Skeletal muscle cell (primary cell): ENCODE data around the gene CLCN5.

Experiments
- DNase-seq: peaks from one replicate; pipeline ENCODE4 v3.0.0-alpha.2; 2010; ENCODE audit warnings: low read depth
- H3K4me3 ChIP-seq: 2 replicates; pipeline ENCODE4 v1.5.1; 2011; ENCODE audit warnings: low read depth, mild to moderate bottlenecking, control low read depth, low read length, moderate library complexity

CLCN5 gene

DNA sequence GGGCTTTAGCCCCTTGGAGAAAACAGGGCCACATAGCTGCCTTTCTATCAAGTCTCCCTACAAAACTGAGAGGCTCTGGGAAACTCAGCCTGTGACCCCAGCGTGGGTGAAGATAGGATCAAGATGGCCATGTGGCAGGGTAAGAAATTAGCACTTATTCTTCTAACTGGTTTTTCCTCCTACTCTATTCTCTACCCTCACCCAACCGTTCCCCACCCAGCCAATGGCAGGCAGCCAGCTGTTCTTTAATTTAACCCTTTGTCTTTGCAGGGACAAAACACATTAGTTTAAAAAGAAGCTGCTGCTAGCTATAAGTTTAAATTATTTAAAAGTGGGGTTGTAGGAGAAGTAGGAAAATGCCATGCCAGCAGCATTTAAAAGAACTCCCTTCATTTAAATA lies 2.8 kb downstream of the CLCN5 start:
- DNase-seq: no peak
- H3K4me3 ChIP-seq: no peak overlapping the region

DNA sequence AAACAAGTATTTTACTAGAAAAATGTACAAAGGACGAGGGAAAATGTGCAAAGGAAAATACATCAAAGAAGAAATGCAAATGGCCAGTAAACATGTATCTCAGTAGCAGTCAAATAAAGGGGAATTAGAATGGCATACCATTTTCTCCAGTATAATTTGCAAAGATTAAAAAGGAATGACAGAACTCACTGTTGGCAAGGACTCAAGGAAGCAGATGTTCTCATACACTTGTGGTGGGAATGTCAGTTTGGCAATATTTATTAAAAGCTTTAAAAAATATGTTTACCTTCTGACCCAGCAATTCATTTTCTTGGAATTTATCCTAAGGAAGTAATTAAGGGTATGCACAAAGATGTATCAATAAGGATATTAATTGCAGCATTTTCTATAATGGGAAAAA lies 7.6 kb downstream of the CLCN5 start:
- no peak for DNase-seq

DNA sequence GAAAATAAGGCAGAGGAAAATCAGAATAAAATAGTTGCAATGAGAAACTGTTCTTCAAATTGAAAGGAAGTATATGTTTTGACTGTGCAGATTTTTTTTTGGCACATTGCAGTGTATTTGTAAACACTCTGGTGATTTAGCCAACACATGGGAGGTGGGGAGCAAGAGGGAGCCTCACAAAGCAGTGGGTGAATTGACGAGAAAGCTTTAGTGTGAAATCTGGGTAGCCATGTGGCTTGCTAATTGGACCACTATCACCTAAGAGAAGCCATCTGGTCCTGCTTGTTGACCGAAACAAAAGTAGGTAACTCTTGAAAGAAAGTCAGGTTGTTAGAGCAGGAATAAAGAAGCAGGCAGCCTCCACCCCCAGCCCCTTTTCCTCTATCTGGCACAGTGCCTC lies 10.4 kb downstream of the CLCN5 start:
- no peak for DNase-seq
- H3K4me3 ChIP-seq: no peak overlapping the region

More for the DNA sequence above, 7.6 kb downstream of the CLCN5 start:
- H3K4me3 ChIP-seq: no peak overlapping the region

DNA sequence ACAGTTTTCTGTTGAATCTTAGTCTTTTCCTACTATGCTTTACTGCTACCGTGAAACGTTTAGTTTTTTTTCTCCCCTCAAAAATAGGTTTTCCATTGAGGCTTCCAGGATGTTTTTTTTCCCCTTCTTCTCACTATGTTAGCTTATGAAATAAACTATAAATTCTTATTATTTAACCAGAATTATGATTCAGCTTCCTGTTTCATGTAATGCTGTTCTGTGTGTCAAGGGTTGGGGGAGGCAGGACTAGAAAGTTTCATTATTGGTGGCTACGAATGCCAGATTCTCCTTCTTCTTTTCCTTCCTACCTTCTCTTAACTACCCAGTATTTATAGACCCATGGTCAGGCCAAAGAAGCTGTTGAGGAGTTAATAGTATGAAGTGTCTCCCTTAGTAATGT lies 11.8 kb downstream of the CLCN5 start:
- DNase-seq: no peak
- no peak overlapping the region for H3K4me3 ChIP-seq

DNA sequence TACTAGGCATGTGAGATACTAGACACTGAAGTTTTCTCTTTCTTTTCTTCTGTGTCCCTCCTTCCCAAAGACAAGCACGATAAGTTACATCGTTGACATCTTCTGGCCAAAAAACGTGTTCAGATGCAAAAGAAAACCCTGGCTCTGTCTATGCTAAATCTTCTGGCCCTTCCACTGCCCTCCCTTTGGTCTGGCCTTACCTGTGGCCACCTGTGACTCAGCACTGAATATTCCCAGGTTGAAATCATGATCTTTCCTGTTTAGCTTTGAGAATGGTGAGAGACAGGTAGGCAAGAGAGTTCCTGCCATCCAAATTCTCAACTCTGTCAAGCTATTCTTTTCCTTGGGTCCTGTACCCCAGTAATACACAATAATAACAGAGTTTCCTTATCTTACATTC lies 12.3 kb downstream of the CLCN5 start:
- H3K4me3 ChIP-seq: no peak overlapping the region
- DNase-seq: no peak

DNA sequence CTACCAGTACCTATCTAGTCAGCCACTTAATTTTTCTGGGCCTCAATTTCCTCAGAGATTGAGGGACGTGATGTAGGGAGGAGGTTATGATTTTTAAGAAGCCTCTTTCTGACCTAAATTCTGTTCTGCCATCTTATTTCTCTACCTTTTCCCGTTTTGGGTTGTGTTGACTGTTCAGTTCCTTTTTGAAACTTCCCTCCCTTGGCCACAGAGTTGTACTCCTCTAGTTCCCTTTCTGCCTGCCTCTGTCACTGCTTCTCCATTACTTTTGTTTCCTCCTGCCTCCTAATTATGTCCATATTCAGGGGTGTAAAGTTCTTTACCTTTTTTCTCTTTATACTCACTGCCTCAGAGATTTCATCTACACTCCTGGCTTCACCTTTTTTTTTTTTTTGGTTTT lies 25.4 kb downstream of the CLCN5 start:
- DNase-seq: no peak

DNA sequence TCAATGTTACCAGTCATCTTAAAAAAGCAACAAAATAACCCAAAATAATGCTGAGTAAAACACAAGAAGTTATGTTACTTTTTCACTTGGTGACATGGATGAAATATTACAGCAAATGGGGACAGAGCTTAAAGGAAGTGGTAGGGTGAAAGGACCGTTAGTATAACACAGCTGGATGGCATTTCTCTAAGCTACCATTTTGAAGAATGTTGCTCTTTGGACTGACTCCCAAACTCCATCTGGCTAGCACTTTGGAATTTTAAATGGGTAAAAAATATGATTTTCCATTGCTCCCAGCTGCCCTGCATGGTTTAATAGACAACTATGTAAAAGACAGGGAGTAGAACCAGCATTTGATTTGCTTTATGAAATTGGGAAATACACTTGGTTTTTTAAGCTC lies 27.6 kb downstream of the CLCN5 start:
- DNase-seq: no peak
- H3K4me3 ChIP-seq: no peak overlapping the region

More for the DNA sequence above, 25.4 kb downstream of the CLCN5 start:
- no peak overlapping the region for H3K4me3 ChIP-seq

DNA sequence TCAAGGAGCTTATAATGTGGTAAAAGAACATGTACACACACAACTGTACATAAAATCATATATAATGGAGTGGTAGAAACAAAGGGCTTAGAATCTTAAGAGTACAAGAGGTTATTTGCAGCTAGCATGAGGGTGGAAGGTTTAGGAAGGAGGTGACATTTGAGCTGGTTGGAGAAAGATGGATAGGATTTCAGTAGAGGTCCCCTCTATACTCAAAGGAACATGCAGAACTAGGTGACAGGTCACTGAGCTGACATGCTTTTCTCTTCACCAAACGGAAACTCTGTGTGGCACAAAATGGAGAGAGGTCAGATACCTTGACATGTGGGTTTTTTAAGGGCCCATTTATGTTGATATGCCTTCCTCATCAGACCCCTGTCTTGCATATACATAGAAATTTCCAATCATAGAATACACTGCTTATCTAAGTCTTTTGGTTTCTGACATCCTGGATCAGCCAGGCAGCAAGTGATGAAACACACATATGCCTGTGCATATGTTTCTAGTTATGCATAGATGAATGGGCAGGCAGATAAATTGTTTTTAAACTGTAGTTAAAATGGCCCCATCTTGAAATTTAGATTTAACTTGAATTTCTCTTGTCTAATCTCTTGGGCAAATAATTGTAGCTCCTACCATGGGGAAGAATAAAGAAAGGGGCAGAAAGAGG lies 29.3 kb downstream of the CLCN5 start:
- DNase-seq: no peak
- no peak overlapping the region for H3K4me3 ChIP-seq

DNA sequence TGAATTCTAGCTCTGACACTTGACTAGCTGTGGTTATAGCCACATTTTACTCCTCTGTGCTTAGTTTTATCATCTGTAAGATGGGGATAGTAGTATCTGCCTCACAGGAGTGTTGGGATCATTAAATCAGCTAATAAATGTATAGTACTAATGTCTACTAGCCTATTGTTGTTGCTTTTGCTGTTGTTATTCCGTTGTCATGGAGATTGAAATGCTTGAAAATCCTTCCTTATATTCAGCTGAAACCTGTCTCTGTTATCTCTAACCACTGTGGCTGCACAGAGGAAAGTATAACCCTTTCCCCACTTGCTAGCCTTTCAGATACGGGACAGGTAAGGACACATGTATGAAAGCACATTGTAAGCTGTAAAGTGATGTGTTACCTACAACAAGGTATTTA lies 33.9 kb downstream of the CLCN5 start:
- H3K4me3 ChIP-seq: no peak overlapping the region
- DNase-seq: no peak

DNA sequence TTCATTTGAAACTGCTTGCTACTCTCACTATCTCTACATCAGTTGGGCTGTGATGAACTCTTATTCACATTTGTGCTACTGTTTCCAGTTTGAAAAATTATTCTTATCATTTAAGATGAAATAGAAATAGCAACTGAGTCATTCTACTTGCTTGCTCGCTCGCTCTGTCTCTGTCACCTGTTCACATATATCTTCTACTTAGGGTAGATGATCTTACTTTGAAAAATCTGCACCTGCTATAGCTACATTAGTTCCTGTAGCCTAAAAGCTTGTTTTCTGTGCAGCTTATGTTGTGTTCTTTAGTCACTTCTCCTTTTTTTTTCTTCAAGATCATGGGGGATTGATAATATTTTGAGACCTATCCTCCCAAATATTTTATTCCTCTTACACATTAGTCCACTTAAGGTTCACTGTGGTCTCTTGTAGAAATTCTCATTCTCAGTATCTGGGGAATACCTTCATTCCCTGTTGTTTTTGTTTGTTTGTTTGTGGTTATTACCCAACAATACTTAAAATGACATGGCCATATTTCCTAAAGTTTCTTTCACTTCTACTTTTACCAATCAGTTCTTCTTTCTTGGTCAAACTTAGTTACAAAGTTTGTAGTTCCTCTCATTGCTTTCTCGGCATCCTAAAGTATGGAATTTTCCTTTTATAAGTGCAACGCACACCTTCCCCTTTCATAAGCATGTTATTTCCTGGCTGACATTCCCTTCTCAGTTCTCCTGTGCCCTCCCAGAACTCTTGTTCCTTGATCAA lies 36.5 kb downstream of the CLCN5 start:
- no peak overlapping the region for H3K4me3 ChIP-seq
- no peak for DNase-seq

DNA sequence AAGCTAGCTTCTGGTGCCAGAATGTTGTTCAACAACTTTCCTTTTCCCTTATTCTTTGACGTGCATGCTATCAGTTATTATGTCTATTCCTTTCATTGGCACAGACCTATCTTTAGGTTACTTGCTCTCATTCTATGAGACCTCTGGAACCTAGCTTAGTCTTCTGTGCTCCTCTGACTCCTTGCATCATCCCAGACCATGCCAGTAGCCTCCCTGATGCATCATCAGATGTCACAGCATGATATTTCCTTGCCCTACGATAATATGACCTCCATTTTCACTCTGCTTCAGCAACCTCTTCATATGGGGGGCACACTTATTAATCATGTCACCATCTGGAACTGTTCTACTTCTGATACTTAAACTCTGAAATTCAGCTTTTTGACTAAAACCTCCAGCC lies 37.2 kb downstream of the CLCN5 start:
- no peak for DNase-seq
- no peak overlapping the region for H3K4me3 ChIP-seq

DNA sequence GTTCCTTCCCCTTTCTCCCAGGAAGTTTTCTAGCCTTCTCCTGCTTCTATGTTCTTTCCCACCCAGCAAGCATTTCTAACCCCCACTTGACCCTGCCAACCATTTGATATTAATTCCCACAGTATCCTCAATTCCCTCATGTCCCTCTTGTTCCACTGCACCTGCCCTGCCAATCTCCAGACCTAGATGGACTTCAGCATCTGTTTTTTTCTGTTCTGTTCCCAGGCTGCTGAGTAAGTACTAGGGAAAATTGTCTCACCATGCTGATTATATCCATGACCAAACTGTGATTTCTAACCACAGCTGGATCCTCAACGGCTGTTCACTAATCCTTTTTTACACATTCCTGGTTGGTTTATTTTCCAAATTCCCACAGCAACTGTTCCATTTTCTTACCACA lies 37.7 kb downstream of the CLCN5 start:
- DNase-seq: peak; percentile 32

DNA sequence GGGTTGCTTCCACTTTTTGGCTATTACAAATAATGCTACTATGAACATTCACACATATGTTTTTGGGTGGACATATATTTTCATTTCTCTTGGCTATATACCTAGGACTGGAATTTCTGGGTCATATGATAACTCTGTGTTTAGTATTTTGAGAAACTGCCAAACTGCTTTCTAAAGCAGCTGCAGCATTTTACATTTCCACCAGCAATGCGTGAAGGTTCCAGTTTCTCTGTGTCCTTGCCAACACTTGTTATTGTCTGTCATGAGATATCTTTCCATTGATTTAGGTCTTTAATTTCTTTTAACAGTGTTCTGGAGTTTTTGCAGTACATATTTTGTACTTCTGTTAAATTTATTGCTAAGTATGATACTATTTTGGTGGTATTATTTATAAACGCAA lies 48.3 kb downstream of the CLCN5 start:
- DNase-seq: no peak
- H3K4me3 ChIP-seq: no peak overlapping the region

More for the DNA sequence above, 37.7 kb downstream of the CLCN5 start:
- H3K4me3 ChIP-seq: no peak overlapping the region

DNA sequence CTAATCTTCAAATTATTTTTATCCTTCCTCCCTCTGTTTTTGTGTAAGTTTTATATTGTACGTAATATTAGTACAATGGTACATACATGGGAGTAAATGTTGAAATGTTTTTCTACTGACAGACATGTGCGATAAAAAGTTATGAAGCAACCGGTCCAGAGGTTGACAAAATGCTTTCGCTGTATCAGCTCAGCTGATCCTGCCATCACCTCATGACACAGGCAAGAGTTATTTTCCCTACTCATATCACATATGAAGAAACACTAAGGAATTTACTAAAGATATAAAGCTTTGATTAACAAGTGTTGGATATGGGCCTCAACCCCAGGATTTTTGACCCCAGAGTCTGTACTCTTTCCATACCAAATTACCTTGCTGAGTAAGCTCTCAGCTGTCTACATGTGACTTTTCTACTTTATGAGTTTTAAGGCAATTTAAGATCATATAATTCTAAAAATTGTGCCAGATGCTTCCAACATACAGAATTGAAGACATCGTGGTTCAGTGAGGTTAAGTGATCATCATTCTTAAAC lies 50.0 kb downstream of the CLCN5 start:
- DNase-seq: no peak
- H3K4me3 ChIP-seq: no peak overlapping the region

DNA sequence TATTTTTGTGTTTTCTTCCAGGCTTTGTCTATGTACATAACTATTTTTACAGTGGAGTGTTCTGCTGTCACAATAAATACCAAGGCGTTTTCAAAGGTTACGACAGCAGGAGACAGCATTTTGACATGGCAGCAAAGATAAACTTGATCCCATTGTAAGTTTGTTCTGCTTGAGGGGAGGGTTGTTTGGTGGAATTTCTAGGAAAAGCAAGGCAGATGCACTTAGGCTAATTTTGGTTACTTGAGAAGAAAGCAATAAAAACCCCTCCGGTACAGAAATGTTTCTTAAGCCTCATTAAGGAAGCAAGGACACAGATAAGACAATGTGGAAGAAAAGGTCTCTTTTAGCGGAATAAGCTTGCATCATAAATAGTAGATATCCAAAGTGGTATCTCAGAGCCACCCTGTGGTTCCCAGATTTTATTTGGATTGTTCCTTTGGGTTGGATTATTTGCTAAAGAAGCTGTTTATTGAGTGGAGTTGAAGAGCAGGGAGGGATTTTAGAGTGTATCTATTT lies 54.3 kb downstream of the CLCN5 start:
- no peak for DNase-seq
- H3K4me3 ChIP-seq: no peak overlapping the region

DNA sequence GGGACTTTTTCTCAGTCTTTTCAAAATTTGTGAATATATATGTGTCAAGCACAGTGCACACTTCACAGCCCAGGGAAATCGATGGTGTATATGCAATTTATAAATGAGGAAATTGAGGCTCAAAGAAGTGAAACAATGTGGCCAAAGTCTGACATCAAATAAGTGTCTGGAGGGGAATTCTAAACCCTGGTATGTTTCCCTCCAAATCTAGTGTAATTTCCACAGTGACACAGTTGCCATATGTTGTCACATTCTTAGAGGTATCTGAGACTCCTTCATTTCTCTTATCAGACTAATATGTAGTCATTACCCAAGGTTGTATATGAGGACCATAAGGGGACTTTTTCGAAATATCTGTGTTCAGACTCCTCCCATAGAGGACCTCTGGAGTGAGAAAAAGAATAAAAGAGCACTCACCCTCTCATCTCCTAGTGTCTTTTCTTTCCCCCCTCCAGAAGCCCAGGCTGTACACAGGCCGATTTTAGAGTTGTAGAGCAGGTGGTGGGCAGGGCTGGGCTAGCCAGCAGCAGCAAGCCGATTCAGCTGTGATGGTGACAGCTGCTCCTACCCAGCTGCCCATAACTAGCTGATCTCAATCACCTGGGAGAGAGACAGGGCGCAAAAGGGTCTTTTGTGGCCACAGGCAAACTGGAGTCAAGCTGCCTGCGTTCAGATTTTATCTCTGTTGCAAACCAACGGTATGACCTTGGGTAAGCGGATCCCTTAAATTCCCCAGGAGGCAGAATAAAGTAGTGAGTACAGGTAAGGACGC lies 55.1 kb downstream of the CLCN5 start:
- no peak overlapping the region for H3K4me3 ChIP-seq
- DNase-seq: no peak

DNA sequence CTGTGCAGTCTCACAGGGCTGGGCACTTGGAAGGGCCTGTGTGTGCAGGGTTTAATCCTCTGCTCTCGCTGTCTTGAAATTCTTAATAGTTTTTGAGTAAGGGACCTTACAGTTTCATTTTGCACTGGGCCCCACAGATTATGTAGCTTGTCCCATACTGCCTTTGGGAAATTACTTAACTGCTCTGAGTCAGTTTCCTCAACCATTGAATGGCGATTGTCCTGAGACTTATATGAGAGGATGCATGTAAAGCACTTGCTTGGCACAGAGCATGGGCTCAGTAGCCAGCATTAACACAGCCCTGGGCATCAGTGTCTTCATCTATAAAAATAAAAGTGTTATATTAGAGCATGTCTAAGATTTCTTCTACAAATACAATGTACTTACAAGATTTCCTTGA lies 55.8 kb downstream of the CLCN5 start:
- no peak for DNase-seq
- no peak overlapping the region for H3K4me3 ChIP-seq

DNA sequence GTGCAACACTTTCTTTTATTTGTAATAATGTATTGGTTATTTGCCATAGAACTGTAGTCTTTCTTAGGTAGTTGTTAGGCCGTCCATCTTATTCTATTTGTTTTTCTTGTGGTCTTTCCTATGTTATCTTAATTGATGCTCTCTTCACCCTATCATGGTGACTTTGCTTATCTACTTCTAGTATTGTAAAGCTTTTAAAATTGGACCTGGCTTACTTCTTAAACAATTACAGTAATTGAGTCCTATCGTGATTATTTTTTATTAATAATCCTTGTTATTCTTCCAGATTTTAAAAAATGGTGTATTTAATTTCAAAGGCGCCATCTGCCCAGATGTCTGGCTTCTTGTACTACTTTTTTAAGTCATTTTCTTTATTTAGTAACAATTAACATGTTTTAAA lies 63.7 kb downstream of the CLCN5 start:
- DNase-seq: no peak
- H3K4me3 ChIP-seq: no peak overlapping the region

DNA sequence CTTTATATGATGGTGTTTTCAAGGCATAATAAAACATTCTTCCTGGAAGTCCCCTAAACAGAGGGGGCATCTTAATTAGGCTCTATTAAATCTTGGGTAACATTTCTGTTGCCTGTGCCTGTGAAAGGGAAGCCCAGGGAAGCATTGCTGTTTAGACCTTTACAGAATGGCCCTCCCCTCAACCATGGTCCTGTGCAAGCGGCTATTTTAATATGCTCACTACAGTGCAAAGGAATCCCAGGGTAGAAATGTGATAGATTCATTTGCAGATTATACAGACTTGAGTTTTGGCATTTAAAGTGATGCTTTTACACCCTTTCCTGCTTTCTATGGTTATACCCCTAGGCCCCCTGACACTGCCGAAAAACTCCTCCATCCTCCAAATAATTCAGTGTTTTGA lies 65.3 kb downstream of the CLCN5 start:
- no peak overlapping the region for H3K4me3 ChIP-seq
- DNase-seq: no peak

DNA sequence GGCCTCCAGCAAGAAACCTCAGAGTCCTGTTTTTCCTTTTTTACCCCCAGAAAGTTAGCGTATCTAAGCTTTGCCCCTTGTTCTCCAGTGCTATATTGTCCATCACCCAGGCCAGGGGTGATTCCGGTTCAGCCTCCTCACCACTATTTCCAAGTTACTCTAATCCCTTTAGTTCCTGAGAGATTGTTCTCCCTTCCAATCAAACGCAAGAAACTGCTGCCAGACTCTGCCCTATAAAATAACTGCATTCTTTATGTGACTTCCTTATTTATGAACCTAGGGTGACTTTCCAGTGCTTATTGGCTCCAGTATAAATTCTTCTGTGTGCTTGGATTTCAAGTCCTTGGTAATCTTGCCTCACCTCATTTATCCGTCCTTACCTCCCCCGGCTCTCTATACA lies 65.7 kb downstream of the CLCN5 start:
- no peak overlapping the region for H3K4me3 ChIP-seq
- no peak for DNase-seq
